WTC11 (cell line): ENCODE results near the gene CRYBA1. TPM values are rescaled to one million over a fixed set of nuclear protein-coding genes. Genes with fewer than 3 reads are reported as not detected.

Source experiments
- ATAC-seq: fragments of 200-7000 bp; cut with Tn5 transposase; 2 replicates; pipeline ENCODE4 v1.10.0; 2021; ENCODE audit warnings: mild to moderate bottlenecking, moderate library complexity
- CTCF ChIA-PET: fragments of 300-600 bp; sonication (Branson Sonifier 250); formaldehyde crosslinking; loops from one replicate; lab custom pipeline; 2021; ENCODE audit warnings: antibody characterized with exemption; lab: Charles Lee
- POLR2A ChIA-PET: fragments of 350-600 bp; sonication (Branson Sonifier 250); formaldehyde crosslinking; loops from one replicate; lab custom pipeline; 2021; ENCODE audit warnings: antibody characterized with exemption; lab: Charles Lee
- DNase-seq: peaks from one replicate; pipeline ENCODE4 v3.0.0; 2021; ENCODE audit warnings: low spot score
- H3K27ac Mint-ChIP-seq: 2 replicates; pipeline ENCODE4 v1.8.0; 2021; ENCODE audit warnings: mixed read lengths
- H3K27me3 Mint-ChIP-seq: 2 replicates; pipeline ENCODE4 v1.8.0; 2021; ENCODE audit warnings: low read depth, mild to moderate bottlenecking, moderate library complexity, mixed read lengths
- H3K36me3 Mint-ChIP-seq: 2 replicates; pipeline ENCODE4 v1.8.0; 2021; ENCODE audit warnings: mixed read lengths
- H3K4me1 Mint-ChIP-seq: 2 replicates; pipeline ENCODE4 v1.8.0; 2022; ENCODE audit warnings: mixed read lengths
- H3K4me3 Mint-ChIP-seq: 2 replicates; pipeline ENCODE4 v1.8.0; 2021; ENCODE audit warnings: mild to moderate bottlenecking, moderate library complexity, mixed read lengths
- H3K9me3 Mint-ChIP-seq: 2 replicates; pipeline ENCODE4 v1.8.0; 2021; ENCODE audit warnings: mixed read lengths
- ATF2 ChIP-seq: sonication (generic); formaldehyde crosslinking; IDR thresholded peaks from 2 replicates; pipeline ENCODE4 v1.8.1; 2022; ENCODE audit warnings: low read depth, missing genetic modification reagents, borderline replicate concordance
- CREM ChIP-seq: sonication (generic); formaldehyde crosslinking; IDR thresholded peaks from 2 replicates; pipeline ENCODE4 v1.8.1; 2022; ENCODE audit warnings: mild to moderate bottlenecking, missing genetic modification reagents, moderate library complexity
- ETV6 ChIP-seq: sonication (generic); formaldehyde crosslinking; IDR thresholded peaks from 2 replicates; pipeline ENCODE4 v1.8.1; 2022; ENCODE audit warnings: mild to moderate bottlenecking, missing genetic modification reagents
- FOXP4 ChIP-seq: sonication (generic); formaldehyde crosslinking; IDR thresholded peaks from 2 replicates; pipeline ENCODE4 v1.8.0; 2022; ENCODE audit warnings: mild to moderate bottlenecking, missing genetic modification reagents
- GABPB1 ChIP-seq: sonication (generic); formaldehyde crosslinking; IDR thresholded peaks from 2 replicates; pipeline ENCODE4 v1.8.1; 2023; ENCODE audit warnings: mild to moderate bottlenecking, missing genetic modification reagents
- GTF2I ChIP-seq: fragments of 250-450 bp; sonication (Bioruptor Pico); conservative IDR thresholded peaks from 2 replicates; pipeline ENCODE4 v1.4.0; 2021; ENCODE audit warnings: mild to moderate bottlenecking
- HMGA2 ChIP-seq: fragments of 250-450 bp; sonication (Bioruptor Pico); IDR thresholded peaks from 2 replicates; pipeline ENCODE4 v1.4.0; 2021; ENCODE audit warnings: mild to moderate bottlenecking, moderate library complexity
- HMGXB4 ChIP-seq: sonication (generic); formaldehyde crosslinking; IDR thresholded peaks from 2 replicates; pipeline ENCODE4 v1.8.1; 2023; ENCODE audit warnings: mild to moderate bottlenecking, moderate library complexity, missing genetic modification reagents
- JAZF1 ChIP-seq: fragments of 250-450 bp; sonication (Bioruptor Pico); IDR thresholded peaks from 2 replicates; pipeline ENCODE4 v1.9.0; 2021; ENCODE audit warnings: moderate library complexity, mild to moderate bottlenecking, inconsistent platforms
- JUN ChIP-seq: sonication (generic); formaldehyde crosslinking; IDR thresholded peaks from 2 replicates; pipeline ENCODE4 v1.8.0; 2023; ENCODE audit warnings: mild to moderate bottlenecking, missing genetic modification reagents
- NFYB ChIP-seq: sonication (generic); formaldehyde crosslinking; conservative IDR thresholded peaks from 2 replicates; pipeline ENCODE4 v1.8.0; 2022; ENCODE audit warnings: low read depth, missing genetic modification reagents
- SMAD4 ChIP-seq: sonication (generic); formaldehyde crosslinking; IDR thresholded peaks from 2 replicates; pipeline ENCODE4 v1.8.0; 2022; ENCODE audit warnings: mild to moderate bottlenecking, missing genetic modification reagents
- STAT6 ChIP-seq: sonication (generic); formaldehyde crosslinking; conservative IDR thresholded peaks from 2 replicates; pipeline ENCODE4 v1.8.1; 2023; ENCODE audit warnings: mild to moderate bottlenecking, low read depth, missing genetic modification reagents, moderate library complexity
- TEAD1 ChIP-seq: sonication (generic); formaldehyde crosslinking; IDR thresholded peaks from 2 replicates; pipeline ENCODE4 v1.8.0; 2022; ENCODE audit warnings: mild to moderate bottlenecking, missing genetic modification reagents
- TEAD4 ChIP-seq: sonication (generic); formaldehyde crosslinking; IDR thresholded peaks from 2 replicates; pipeline ENCODE4 v1.8.0; 2022; ENCODE audit warnings: mild to moderate bottlenecking, missing genetic modification reagents
- TP53 ChIP-seq: sonication (generic); formaldehyde crosslinking; IDR thresholded peaks from 2 replicates; pipeline ENCODE4 v1.8.1; 2023; ENCODE audit warnings: mild to moderate bottlenecking, missing genetic modification reagents
- USF2 ChIP-seq: sonication (generic); formaldehyde crosslinking; IDR thresholded peaks from 2 replicates; pipeline ENCODE4 v1.8.1; 2023; ENCODE audit warnings: mild to moderate bottlenecking, missing genetic modification reagents, moderate library complexity
- ZNF138 ChIP-seq: sonication (generic); formaldehyde crosslinking; conservative IDR thresholded peaks from 2 replicates; pipeline ENCODE4 v1.8.1; 2022; ENCODE audit warnings: mild to moderate bottlenecking, moderate library complexity, missing genetic modification reagents
- ZNF219 ChIP-seq: sonication (generic); formaldehyde crosslinking; IDR thresholded peaks from 2 replicates; pipeline ENCODE4 v1.8.0; 2023; ENCODE audit warnings: missing genetic modification reagents, mild to moderate bottlenecking, borderline replicate concordance
- ZNF232 ChIP-seq: sonication (generic); formaldehyde crosslinking; IDR thresholded peaks from 2 replicates; pipeline ENCODE4 v1.8.0; 2022; ENCODE audit warnings: mild to moderate bottlenecking, missing genetic modification reagents
- ZNF263 ChIP-seq: sonication (generic); formaldehyde crosslinking; IDR thresholded peaks from 2 replicates; pipeline ENCODE4 v1.8.1; 2022; ENCODE audit warnings: low read depth, mild to moderate bottlenecking, moderate library complexity, missing genetic modification reagents
- ZNF317 ChIP-seq: sonication (generic); formaldehyde crosslinking; IDR thresholded peaks from 2 replicates; pipeline ENCODE4 v1.8.1; 2023; ENCODE audit warnings: low read depth, mild to moderate bottlenecking, moderate library complexity, missing genetic modification reagents, borderline replicate concordance
- total RNA-seq: library from RNA; stranded (reverse); gene quantifications from 3 replicates; pipeline ENCODE4 v1.2.3, GENCODE V29; 2021

The CRYBA1 gene
- total RNA-seq, 1 experiment from 2014 or later = not detected

GRCh38 chr17:29283496-29283895 lies 36.8 kb downstream of the CRYBA1 start:
- Mint-ChIP-seq H3K4me3 (peak overlapping the region; percentile 43; the same call in 1 of the 2 replicates), H3K36me3 (peaks cover 86% of the 10 kb centered on the region), H3K27ac (peak overlapping the region; percentile 54), H3K4me1 (peaks cover 43% of the 10 kb centered on the region), H3K27me3 (no peaks in the 10 kb centered on the region), H3K9me3 (no peaks in the 10 kb centered on the region)
- ChIA-PET POLR2A (no interaction called here), CTCF (no interaction called here)
- DNase-seq = no peak
- TF ChIP-seq GABPB1 (no peak), GTF2I (CRISPR knock-in tag) (0 out of 2 replicates have a peak, but pooled peaks have one; percentile 8), NFYB (no peak), SMAD4 (CRISPR knock-in tag) (no peak)
- no peak for ATAC-seq

GRCh38 chr17:29283961-29284360 lies 37.3 kb downstream of the CRYBA1 start:
- H3K27me3 Mint-ChIP-seq = no peaks in the 10 kb centered on the region
- peaks cover 43% of the 10 kb centered on the region for H3K4me1 Mint-ChIP-seq
- DNase-seq (no peak), ATAC-seq (no peak)
- H3K36me3 Mint-ChIP-seq = peaks cover 86% of the 10 kb centered on the region
- peak overlapping the region; percentile 54 for H3K27ac Mint-ChIP-seq
- CTCF ChIA-PET = no interaction called here
- TF ChIP-seq ATF2 (CRISPR knock-in tag) (no peak), JAZF1 (no peak), HMGXB4 (CRISPR knock-in tag) (no peak), ETV6 (CRISPR knock-in tag) (no peak), GTF2I (CRISPR knock-in tag) (no peak), ZNF317 (CRISPR knock-in tag) (no peak), CREM (CRISPR knock-in tag) (no peak), USF2 (CRISPR knock-in tag) (no peak), ZNF138 (CRISPR knock-in tag) (no peak), STAT6 (CRISPR knock-in tag) (no peak), HMGA2 (no peak), TP53 (CRISPR knock-in tag) (no peak)
- TF ChIP-seq, all 79 proteins: peak for 0
- Mint-ChIP-seq H3K9me3 (no peaks in the 10 kb centered on the region), H3K4me3 (peak overlapping the region; percentile 43)
- POLR2A ChIA-PET = no interaction called here

GRCh38 chr17:29289852-29290251 lies 43.2 kb downstream of the CRYBA1 start:
- Mint-ChIP-seq H3K27me3 (no peaks in the 10 kb centered on the region), H3K27ac (peak overlapping the region; percentile 19; the same call in 1 of the 2 replicates), H3K36me3 (peaks cover 66% of the 10 kb centered on the region), H3K4me1 (peaks cover 46% of the 10 kb centered on the region), H3K4me3 (peak overlapping the region; percentile 56), H3K9me3 (no peaks in the 10 kb centered on the region)
- DNase-seq (no peak), ATAC-seq (no peak)
- ChIA-PET POLR2A (interaction anchor here (1.4 kb wide), 1 partner anchor 144 kb away, joined by 4 read pairs; no protein-coding TSS in a partner anchor), CTCF (interaction anchor here (1.7 to 3.2 kb wide), 4 partner anchors 38 to 166 kb away, joined by 7 to 17 read pairs (median 8); no protein-coding TSS in a partner anchor)
- TF ChIP-seq TEAD4 (CRISPR knock-in tag) = no peak
- TF ChIP-seq ZNF232 (CRISPR knock-in tag) = no peak
- TF ChIP-seq FOXP4 (CRISPR knock-in tag) = no peak
- TF ChIP-seq TEAD1 (CRISPR knock-in tag) = no peak
- TF ChIP-seq ZNF263 (CRISPR knock-in tag) = no peak
- no peak for TF ChIP-seq ETV6 (CRISPR knock-in tag)
- TF ChIP-seq ZNF219 (CRISPR knock-in tag) = no peak
- no peak for TF ChIP-seq JUN (CRISPR knock-in tag)
